HG03175 (cell line): Measurements from ENCODE around the gene CLCN5.

ENCODE experiments used
- ATAC-seq: cut with Tn5 transposase; IDR thresholded peaks from one replicate; pipeline ENCODE4 v1.9.1; 2021; ENCODE audit warnings: mild to moderate bottlenecking, moderate library complexity; ENCODE audit not compliant: unreplicated experiment

CLCN5 gene

GRCh38 chrX:49932791-49933190 is 10.4 kb downstream of the CLCN5 start:
- ATAC-seq = no peak

GRCh38 chrX:49934148-49934547 is 11.8 kb downstream of the CLCN5 start:
- ATAC-seq = no peak

- no peak for ATAC-seq
These were observed 12.3 kb downstream of the CLCN5 start for GRCh38 chrX:49934729-49935128.

- ATAC-seq = no peak
These were observed 25.4 kb downstream of the CLCN5 start for GRCh38 chrX:49947781-49948180.

DNA sequence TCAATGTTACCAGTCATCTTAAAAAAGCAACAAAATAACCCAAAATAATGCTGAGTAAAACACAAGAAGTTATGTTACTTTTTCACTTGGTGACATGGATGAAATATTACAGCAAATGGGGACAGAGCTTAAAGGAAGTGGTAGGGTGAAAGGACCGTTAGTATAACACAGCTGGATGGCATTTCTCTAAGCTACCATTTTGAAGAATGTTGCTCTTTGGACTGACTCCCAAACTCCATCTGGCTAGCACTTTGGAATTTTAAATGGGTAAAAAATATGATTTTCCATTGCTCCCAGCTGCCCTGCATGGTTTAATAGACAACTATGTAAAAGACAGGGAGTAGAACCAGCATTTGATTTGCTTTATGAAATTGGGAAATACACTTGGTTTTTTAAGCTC is 27.6 kb downstream of the CLCN5 start:
- no peak for ATAC-seq

GRCh38 chrX:49951524-49952193 is 29.3 kb downstream of the CLCN5 start:
- no peak for ATAC-seq

GRCh38 chrX:49956313-49956712 is 33.9 kb downstream of the CLCN5 start:
- ATAC-seq = no peak

- ATAC-seq = no peak
These were observed 36.5 kb downstream of the CLCN5 start for GRCh38 chrX:49958727-49959485.

- ATAC-seq = no peak
These were observed 37.2 kb downstream of the CLCN5 start for GRCh38 chrX:49959602-49960001.

- ATAC-seq = no peak
These were observed 37.7 kb downstream of the CLCN5 start for GRCh38 chrX:49960061-49960460.

- no peak for ATAC-seq
These were observed 48.3 kb downstream of the CLCN5 start for GRCh38 chrX:49970674-49971073.

DNA sequence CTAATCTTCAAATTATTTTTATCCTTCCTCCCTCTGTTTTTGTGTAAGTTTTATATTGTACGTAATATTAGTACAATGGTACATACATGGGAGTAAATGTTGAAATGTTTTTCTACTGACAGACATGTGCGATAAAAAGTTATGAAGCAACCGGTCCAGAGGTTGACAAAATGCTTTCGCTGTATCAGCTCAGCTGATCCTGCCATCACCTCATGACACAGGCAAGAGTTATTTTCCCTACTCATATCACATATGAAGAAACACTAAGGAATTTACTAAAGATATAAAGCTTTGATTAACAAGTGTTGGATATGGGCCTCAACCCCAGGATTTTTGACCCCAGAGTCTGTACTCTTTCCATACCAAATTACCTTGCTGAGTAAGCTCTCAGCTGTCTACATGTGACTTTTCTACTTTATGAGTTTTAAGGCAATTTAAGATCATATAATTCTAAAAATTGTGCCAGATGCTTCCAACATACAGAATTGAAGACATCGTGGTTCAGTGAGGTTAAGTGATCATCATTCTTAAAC is 50.0 kb downstream of the CLCN5 start:
- no peak for ATAC-seq

GRCh38 chrX:49976682-49977197 is 54.3 kb downstream of the CLCN5 start:
- ATAC-seq = no peak

- no peak for ATAC-seq
These were observed 55.1 kb downstream of the CLCN5 start for GRCh38 chrX:49977319-49978090.

- ATAC-seq = no peak
These were observed 55.8 kb downstream of the CLCN5 start for GRCh38 chrX:49978176-49978575.

DNA sequence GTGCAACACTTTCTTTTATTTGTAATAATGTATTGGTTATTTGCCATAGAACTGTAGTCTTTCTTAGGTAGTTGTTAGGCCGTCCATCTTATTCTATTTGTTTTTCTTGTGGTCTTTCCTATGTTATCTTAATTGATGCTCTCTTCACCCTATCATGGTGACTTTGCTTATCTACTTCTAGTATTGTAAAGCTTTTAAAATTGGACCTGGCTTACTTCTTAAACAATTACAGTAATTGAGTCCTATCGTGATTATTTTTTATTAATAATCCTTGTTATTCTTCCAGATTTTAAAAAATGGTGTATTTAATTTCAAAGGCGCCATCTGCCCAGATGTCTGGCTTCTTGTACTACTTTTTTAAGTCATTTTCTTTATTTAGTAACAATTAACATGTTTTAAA is 63.7 kb downstream of the CLCN5 start:
- ATAC-seq = no peak

- no peak for ATAC-seq
These were observed 65.3 kb downstream of the CLCN5 start for GRCh38 chrX:49987651-49988050.

DNA sequence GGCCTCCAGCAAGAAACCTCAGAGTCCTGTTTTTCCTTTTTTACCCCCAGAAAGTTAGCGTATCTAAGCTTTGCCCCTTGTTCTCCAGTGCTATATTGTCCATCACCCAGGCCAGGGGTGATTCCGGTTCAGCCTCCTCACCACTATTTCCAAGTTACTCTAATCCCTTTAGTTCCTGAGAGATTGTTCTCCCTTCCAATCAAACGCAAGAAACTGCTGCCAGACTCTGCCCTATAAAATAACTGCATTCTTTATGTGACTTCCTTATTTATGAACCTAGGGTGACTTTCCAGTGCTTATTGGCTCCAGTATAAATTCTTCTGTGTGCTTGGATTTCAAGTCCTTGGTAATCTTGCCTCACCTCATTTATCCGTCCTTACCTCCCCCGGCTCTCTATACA is 65.7 kb downstream of the CLCN5 start:
- no peak for ATAC-seq

GRCh38 chrX:49991758-49992157 is 69.4 kb downstream of the CLCN5 start:
- no peak for ATAC-seq

- ATAC-seq = no peak
These were observed 70.5 kb downstream of the CLCN5 start for GRCh38 chrX:49992853-49993252.

- no peak for ATAC-seq
These were observed 71.3 kb downstream of the CLCN5 start for GRCh38 chrX:49993661-49994060.
